GM18907 (cell line): ENCODE measurements around the gene ABHD10.

Experiments
- ATAC-seq: cut with Tn5 transposase; IDR thresholded peaks from one replicate; pipeline ENCODE4 v1.9.1; 2021; ENCODE audit warnings: mild to moderate bottlenecking, moderate library complexity; ENCODE audit not compliant: unreplicated experiment

The ABHD10 gene

GRCh38 chr3:111999484-112000324 lies 20.9 kb downstream of the ABHD10 start:
- ATAC-seq, result no peak

GRCh38 chr3:112000367-112000771 lies 21.5 kb downstream of the ABHD10 start:
- ATAC-seq, result no peak

GRCh38 chr3:112000966-112001365 lies 22.1 kb downstream of the ABHD10 start:
- no peak for ATAC-seq

GRCh38 chr3:112001526-112001925 lies 22.7 kb downstream of the ABHD10 start:
- ATAC-seq, result no peak

- no peak for ATAC-seq
Observed at GRCh38 chr3:112002096-112002971, 23.5 kb downstream of the ABHD10 start.

- no peak for ATAC-seq
Observed at GRCh38 chr3:112003321-112004080, 24.7 kb downstream of the ABHD10 start.

- no peak for ATAC-seq
Observed at GRCh38 chr3:112004187-112004586, 25.4 kb downstream of the ABHD10 start.

- ATAC-seq, result no peak
Observed at GRCh38 chr3:112004669-112005068, 25.8 kb downstream of the ABHD10 start.

GRCh38 chr3:112005091-112005672 lies 26.4 kb downstream of the ABHD10 start:
- ATAC-seq, result no peak

- ATAC-seq, result no peak
Observed at GRCh38 chr3:112007633-112008032, 28.8 kb downstream of the ABHD10 start.

- no peak for ATAC-seq
Observed at GRCh38 chr3:112009670-112010069, 30.8 kb downstream of the ABHD10 start.

GRCh38 chr3:112010636-112011035 lies 31.8 kb downstream of the ABHD10 start:
- ATAC-seq, result no peak

- no peak for ATAC-seq
Observed at GRCh38 chr3:112011376-112011940, 32.6 kb downstream of the ABHD10 start.

- ATAC-seq, result no peak
Observed at GRCh38 chr3:112012205-112012992, 33.6 kb downstream of the ABHD10 start.

GRCh38 chr3:112013058-112013783 lies 34.4 kb downstream of the ABHD10 start:
- ATAC-seq, result peak; percentile 94

GRCh38 chr3:112013784-112014143 lies 34.9 kb downstream of the ABHD10 start:
- no peak for ATAC-seq

GRCh38 chr3:112017091-112017490 lies 38.3 kb downstream of the ABHD10 start:
- no peak for ATAC-seq

GRCh38 chr3:112018712-112019111 lies 39.9 kb downstream of the ABHD10 start:
- ATAC-seq, result no peak

- no peak for ATAC-seq
Observed at GRCh38 chr3:112019716-112020115, 40.9 kb downstream of the ABHD10 start.
